Thymus (tissue), 11 donors: ENCODE measurements around the gene SPATA13. TPM values are rescaled to one million over a fixed set of nuclear protein-coding genes. Genes with fewer than 3 reads are reported as not detected.
"Not testable (repeated sequence)": the region's sequence is repeated elsewhere in the genome, so short reads cannot be mapped to it uniquely, and the experiment has no call there.

Experiments used
- DNase-seq, 9 donors: peaks; one replicate each; pipeline ENCODE4 v3.0.0-alpha.2; 2013; ENCODE audit warnings: low spot score in 9 of 9, low read depth in 6 of 9, missing footprints in 1 of 9
- H3K27ac ChIP-seq, 2 donors: one replicate each; pipeline ENCODE4 v1.5.1; 2013; ENCODE audit warnings: control low read depth in 1 of 2, low read depth in 1 of 2, low read length in 1 of 2, mild to moderate bottlenecking in 1 of 2, moderate library complexity in 1 of 2
- H3K27me3 ChIP-seq, 2 donors: one replicate each; pipeline ENCODE4 v1.5.1; 2013; ENCODE audit warnings: low read length in 1 of 2; ENCODE audit not compliant: control insufficient read depth in 2 of 2, insufficient read depth in 1 of 2
- H3K36me3 ChIP-seq, 2 donors: one replicate each; pipeline ENCODE4 v1.5.1; 2013; ENCODE audit warnings: low read length in 1 of 2, mild to moderate bottlenecking in 1 of 2, moderate library complexity in 1 of 2; ENCODE audit not compliant: control insufficient read depth in 2 of 2, insufficient read depth in 2 of 2
- H3K4me1 ChIP-seq, 2 donors: one replicate each; pipeline ENCODE4 v1.5.1; 2013; ENCODE audit warnings: low read length in 2 of 2; ENCODE audit not compliant: control insufficient read depth in 2 of 2, insufficient read depth in 2 of 2
- H3K4me3 ChIP-seq, 2 donors: one replicate each; pipeline ENCODE4 v1.5.1; 2013; ENCODE audit warnings: low read length in 2 of 2, control low read depth in 1 of 2, mild to moderate bottlenecking in 1 of 2
- H3K9me3 ChIP-seq, 2 donors: one replicate each; pipeline ENCODE4 v1.5.1; 2013; ENCODE audit warnings: low read length in 1 of 2, mild to moderate bottlenecking in 1 of 2; ENCODE audit not compliant: control insufficient read depth in 2 of 2, insufficient read depth in 1 of 2
- WGBS: extraction: QIAGEN DNeasy Blood & Tissue Kit; methylation state at CpG from one replicate; pipeline ENCODE4 v1.1.7; 2013; 5-methylcytosine and 5-hydroxymethylcytosine counted together
- polyA plus RNA-seq: library from polyadenylated mRNA; stranded (reverse); fragments of 200-250 nt; gene quantifications from one replicate; pipeline ENCODE4 v1.2.3, GENCODE V29; 2013
- total RNA-seq: library from RNA; stranded (reverse); fragments of 120-200 nt; gene quantifications from one replicate; pipeline ENCODE4 v1.2.4, GENCODE V29; 2013
- donor health status: healthy.

Gene SPATA13
- total and polyA plus RNA-seq, 2 donors, result 17.0 to 18.7 TPM

GRCh38 chr13:24192811-24193162 is 32.3 kb downstream of the SPATA13 start:
- H3K4me1 ChIP-seq, result peaks cover 4 to 15% of the 10 kb centered on the region in 2 donors
- no peaks in the 10 kb centered on the region for H3K27me3 ChIP-seq
- no peak overlapping the region for H3K4me3 ChIP-seq
- WGBS, result 86% methylated on average over 1 of the region's 1 CpG
- no peak for DNase-seq
- no peak overlapping the region for H3K27ac ChIP-seq
- no peaks in the 10 kb centered on the region for H3K9me3 ChIP-seq
- H3K36me3 ChIP-seq, result no peaks in the 10 kb centered on the region

GRCh38 chr13:24194447-24194846 is 33.9 kb downstream of the SPATA13 start:
- H3K27ac ChIP-seq, result no peak overlapping the region
- no peaks in the 10 kb centered on the region for H3K36me3 ChIP-seq
- H3K4me3 ChIP-seq, result no peak overlapping the region
- H3K27me3 ChIP-seq, result no peaks in the 10 kb centered on the region
- 98% methylated on average over 8 of the region's 8 CpGs for WGBS
- no peaks in the 10 kb centered on the region for H3K9me3 ChIP-seq
- no peak for DNase-seq
- peaks cover 4 to 15% of the 10 kb centered on the region in 2 donors for H3K4me1 ChIP-seq

GRCh38 chr13:24195626-24196025 is 35.1 kb downstream of the SPATA13 start:
- Histone ChIP-seq H3K27ac (no peak overlapping the region), H3K27me3 (no peaks in the 10 kb centered on the region), H3K9me3 (no peaks in the 10 kb centered on the region), H3K36me3 (no peaks in the 10 kb centered on the region), H3K4me1 (peaks cover 4 to 15% of the 10 kb centered on the region in 2 donors), H3K4me3 (no peak overlapping the region)
- no peak for DNase-seq
- WGBS, result 97% methylated on average over 1 of the region's 1 CpG

- no peak overlapping the region for H3K4me3 ChIP-seq
- no peaks in the 10 kb centered on the region for H3K9me3 ChIP-seq
- no peak overlapping the region for H3K27ac ChIP-seq
- no peaks in the 10 kb centered on the region for H3K36me3 ChIP-seq
- 49% methylated on average over 4 of the region's 4 CpGs for WGBS
- DNase-seq, result no peak
- H3K4me1 ChIP-seq, result peaks cover 4 to 14% of the 10 kb centered on the region in 2 donors
- no peaks in the 10 kb centered on the region for H3K27me3 ChIP-seq
Observed at GRCh38 chr13:24196593-24197197, 36.2 kb downstream of the SPATA13 start.

GRCh38 chr13:24199016-24199415 is 38.5 kb downstream of the SPATA13 start:
- Histone ChIP-seq H3K36me3 (no peaks in the 10 kb centered on the region), H3K27me3 (no peaks in the 10 kb centered on the region), H3K4me1 (peaks cover 3 to 8% of the 10 kb centered on the region in 2 donors), H3K9me3 (no peaks in the 10 kb centered on the region), H3K27ac (no peak overlapping the region), H3K4me3 (no peak overlapping the region)
- WGBS, result 98% methylated on average over 9 of the region's 9 CpGs
- DNase-seq, result no peak

- 96% methylated on average over 7 of the region's 7 CpGs for WGBS
- H3K27me3 ChIP-seq, result no peaks in the 10 kb centered on the region
- peaks cover 3 to 8% of the 10 kb centered on the region in 2 donors for H3K4me1 ChIP-seq
- no peaks in the 10 kb centered on the region for H3K36me3 ChIP-seq
- no peak overlapping the region for H3K4me3 ChIP-seq
- no peaks in the 10 kb centered on the region for H3K9me3 ChIP-seq
- no peak for DNase-seq
- no peak overlapping the region for H3K27ac ChIP-seq
Observed at GRCh38 chr13:24202215-24202614, 41.7 kb downstream of the SPATA13 start.

- WGBS, result 20% methylated on average over 3 of the region's 3 CpGs
Observed at GRCh38 chr13:24203273-24203672, 42.8 kb downstream of the SPATA13 start.

GRCh38 chr13:24203811-24204210 is 43.3 kb downstream of the SPATA13 start:
- peaks cover 3 to 8% of the 10 kb centered on the region in 2 donors for H3K4me1 ChIP-seq
- WGBS, result 6% methylated on average over 1 of the region's 1 CpG
- H3K9me3 ChIP-seq, result no peaks in the 10 kb centered on the region
- DNase-seq, result peak; percentile 38 to 84 (median 55)
- H3K27me3 ChIP-seq, result no peaks in the 10 kb centered on the region
- H3K4me3 ChIP-seq, result no peak overlapping the region
- peak overlapping the region; percentile 42 to 79 for H3K27ac ChIP-seq
- no peaks in the 10 kb centered on the region for H3K36me3 ChIP-seq

More at GRCh38 chr13:24203273-24203672, 42.8 kb downstream of the SPATA13 start:
- Histone ChIP-seq H3K27me3 (no peaks in the 10 kb centered on the region), H3K4me1 (peaks cover 3 to 8% of the 10 kb centered on the region in 2 donors), H3K27ac (peak overlapping the region; percentile 79 to 85), H3K9me3 (no peaks in the 10 kb centered on the region), H3K36me3 (no peaks in the 10 kb centered on the region), H3K4me3 (no peak overlapping the region)
- DNase-seq, result peak in 1 of 9 donors; percentile 52

- H3K4me1 ChIP-seq, DNase-seq, H3K27me3 ChIP-seq, H3K27ac ChIP-seq, H3K9me3 ChIP-seq, H3K4me3 ChIP-seq, H3K36me3 ChIP-seq: not testable (repeated sequence)
- 93% methylated on average over 1 of the region's 1 CpG for WGBS
Observed at GRCh38 chr13:24205076-24205475, 44.6 kb downstream of the SPATA13 start.
